Muscle of arm (tissue), 12 donors: ENCODE data around the gene PROCA1. TPM values are rescaled to one million over a fixed set of nuclear protein-coding genes. Genes with fewer than 3 reads are reported as not detected.
"Not testable (repeated sequence)": the region's sequence is repeated elsewhere in the genome, so short reads cannot be mapped to it uniquely, and the experiment has no call there.

ENCODE experiments used
- DNase-seq: peaks from one replicate; pipeline ENCODE4 v3.0.0-alpha.2; 2013
- polyA plus RNA-seq, 12 donors: library from polyadenylated mRNA; unstranded; fragments of 120-200 nt; gene quantifications; one replicate each; pipeline ENCODE4 v1.2.1, GENCODE V29; 2013; ENCODE audit not compliant: insufficient read length in 12 of 12

PROCA1 gene
- polyA plus RNA-seq, 12 donors, result 1.6 to 9.0 (median 2.5) TPM; not detected in 2

- DNase-seq, result peak; percentile 57
Observed at GRCh38 chr17:28744972-28745785, 33.5 kb upstream of the PROCA1 start.

DNA sequence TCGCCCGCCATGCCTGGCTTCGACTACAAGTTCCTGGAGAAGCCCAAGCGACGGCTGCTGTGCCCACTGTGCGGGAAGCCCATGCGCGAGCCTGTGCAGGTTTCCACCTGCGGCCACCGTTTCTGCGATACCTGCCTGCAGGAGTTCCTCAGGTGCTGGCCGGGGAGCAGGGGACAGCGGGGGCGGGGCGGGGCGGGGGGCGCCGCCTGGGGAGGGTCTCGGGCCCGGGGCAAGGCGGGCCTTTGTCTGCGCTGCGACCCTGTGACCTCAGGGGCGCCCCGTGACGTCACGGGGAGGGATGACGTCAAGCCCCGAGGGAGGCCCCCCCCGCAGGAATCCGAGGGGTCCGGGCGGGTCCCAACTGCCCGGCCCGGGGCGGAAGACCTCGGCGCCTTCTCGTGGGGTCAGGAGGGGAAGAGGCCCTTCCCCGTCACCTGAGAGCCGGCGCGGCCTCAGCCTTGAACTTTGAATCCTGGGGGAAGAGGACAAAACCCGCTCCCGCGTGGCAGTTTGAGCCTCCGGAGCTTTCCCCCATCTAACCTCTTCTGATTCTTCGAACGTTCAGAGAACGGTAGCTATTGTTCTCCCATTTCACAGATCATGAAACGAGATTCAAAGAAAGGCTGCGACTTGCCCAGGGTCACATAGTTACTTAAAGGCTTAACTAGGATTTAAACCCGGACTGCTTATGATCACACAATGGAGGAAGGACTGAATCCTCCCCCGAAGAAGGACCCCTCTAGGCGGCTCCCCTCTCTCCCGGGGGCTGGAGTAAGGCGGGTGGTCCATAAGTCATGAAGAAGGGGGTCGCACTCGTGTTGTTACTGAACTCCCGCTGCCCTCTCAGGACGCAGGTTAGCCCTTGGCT lies 32.6 kb upstream of the PROCA1 start:
- DNase-seq, result peak; percentile 65

- DNase-seq, result peak; percentile 86
Observed at GRCh38 chr17:28743243-28744103, 31.8 kb upstream of the PROCA1 start, which contains the start of gene TRAF4. TSS of gene TRAF4 (plus strand) at chr17:28744011. CDS start at chr17:28744113, 102 bp downstream.

GRCh38 chr17:28741358-28742349 lies 30.0 kb upstream of the PROCA1 start:
- DNase-seq, result no peak

DNA sequence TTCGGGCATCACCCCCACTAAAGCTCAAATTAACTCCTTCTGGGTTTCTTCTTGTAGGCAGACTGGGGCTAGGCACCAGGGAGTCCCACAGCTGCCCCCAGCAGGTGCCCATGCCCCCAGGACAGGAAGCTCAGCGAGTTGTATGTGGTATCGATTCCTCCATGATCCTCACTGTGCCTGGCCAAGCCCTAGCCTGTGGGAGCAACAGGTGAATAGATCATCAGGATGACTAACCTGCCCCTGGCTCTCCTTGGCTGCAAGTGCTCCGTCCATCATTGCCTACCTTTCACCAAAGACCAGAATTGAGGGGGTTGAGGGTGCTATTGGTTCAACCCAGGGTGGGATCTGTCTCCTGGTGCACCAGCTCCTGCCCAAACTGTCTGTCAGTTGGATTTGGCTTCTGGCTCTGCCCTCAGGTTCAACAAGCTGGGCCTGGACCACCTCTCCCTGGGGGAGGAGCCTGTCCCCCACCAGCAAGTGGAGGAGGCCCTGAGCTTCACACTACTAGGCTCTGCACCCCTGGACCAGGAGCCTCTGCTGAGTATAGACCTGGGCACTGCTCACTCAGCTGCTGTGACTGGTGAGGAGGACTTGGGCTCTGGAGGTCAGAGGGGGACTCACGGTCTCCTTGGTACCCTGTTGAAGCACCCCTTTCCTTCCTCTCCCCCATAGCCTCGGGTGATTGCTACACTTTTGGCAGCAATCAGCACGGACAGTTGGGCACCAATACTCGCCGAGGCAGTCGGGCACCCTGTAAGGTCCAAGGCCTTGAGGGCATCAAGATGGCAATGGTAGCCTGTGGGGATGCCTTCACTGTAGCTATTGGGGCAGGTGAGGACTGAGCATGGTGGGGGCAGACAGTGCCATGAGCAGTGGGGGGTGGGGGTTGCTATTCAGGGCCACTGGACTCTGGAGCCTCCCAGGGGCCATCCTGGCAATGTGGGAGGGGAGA lies 29.0 kb upstream of the PROCA1 start:
- no peak for DNase-seq

GRCh38 chr17:28738680-28739384 lies 27.1 kb upstream of the PROCA1 start:
- no peak for DNase-seq

GRCh38 chr17:28737770-28738679 lies 26.3 kb upstream of the PROCA1 start:
- DNase-seq, result no peak

- DNase-seq, result no peak
Observed at GRCh38 chr17:28737316-28737715, 25.6 kb upstream of the PROCA1 start.

GRCh38 chr17:28735913-28736769 lies 24.5 kb upstream of the PROCA1 start:
- DNase-seq, result not testable (repeated sequence)

DNA sequence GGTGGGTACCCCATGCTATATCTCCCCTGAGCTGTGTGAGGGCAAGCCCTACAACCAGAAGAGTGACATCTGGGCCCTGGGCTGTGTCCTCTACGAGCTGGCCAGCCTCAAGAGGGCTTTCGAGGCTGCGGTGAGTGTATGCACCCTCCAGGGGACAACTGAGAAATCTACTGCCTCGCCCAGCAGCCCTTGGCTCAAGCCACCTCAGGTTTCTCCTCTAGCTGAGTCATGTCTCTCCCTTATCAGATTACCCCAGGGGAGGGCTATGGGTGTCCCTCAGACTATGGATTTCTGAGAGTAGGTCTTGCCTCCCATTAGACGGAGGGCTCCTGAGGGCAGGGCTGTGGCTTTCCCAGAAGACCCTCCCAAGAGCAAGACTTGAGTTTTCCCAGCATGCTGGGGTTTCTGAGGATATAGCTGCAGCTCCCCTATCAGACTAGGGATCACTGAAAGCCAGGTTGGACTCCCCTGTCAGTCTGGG lies 23.6 kb upstream of the PROCA1 start:
- no peak for DNase-seq

- DNase-seq, result no peak
Observed at GRCh38 chr17:28734712-28735241, 23.1 kb upstream of the PROCA1 start.

GRCh38 chr17:28733346-28733745 lies 21.7 kb upstream of the PROCA1 start:
- DNase-seq, result no peak

- DNase-seq, result no peak
Observed at GRCh38 chr17:28729950-28730330, 18.3 kb upstream of the PROCA1 start.

DNA sequence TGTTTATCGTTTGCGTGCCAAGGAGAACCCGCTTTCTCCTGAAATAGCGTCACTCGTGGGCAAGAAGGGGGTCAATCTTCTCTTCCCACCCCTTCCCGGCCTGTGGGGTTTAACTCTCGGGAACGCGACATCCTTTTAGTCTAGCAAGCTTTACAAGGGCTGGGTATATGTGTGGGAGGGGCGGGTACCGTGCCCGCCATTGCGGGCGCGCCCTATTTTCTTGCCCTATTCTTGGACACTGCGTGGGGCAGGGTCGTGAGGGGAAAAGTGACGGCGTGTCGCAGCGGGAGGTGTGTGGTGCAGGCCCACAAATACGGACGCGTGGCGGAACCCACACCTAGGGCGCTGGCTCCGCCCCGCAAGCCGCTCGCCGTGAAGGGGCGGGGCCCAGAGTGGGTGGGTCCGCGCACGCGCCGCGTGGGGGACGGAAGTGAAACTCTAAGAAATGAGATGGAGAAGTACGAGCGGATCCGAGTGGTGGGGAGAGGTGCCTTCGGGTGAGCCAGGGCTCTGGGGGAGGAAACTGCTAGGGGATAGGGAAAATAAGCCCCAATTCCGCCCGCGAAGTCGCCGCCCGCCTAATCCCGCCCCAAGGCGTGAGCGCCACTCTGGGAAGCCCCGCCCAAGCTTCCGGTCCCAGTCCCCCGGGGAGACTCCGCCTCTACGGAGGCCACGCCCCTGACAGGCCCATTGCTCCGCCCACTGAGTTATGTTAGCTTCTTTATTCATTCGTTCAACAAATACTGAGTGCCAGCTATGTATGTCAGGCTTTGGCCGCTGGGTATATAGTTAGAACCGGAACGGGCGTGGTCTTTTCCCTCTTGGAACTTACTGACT lies 16.9 kb upstream of the PROCA1 start, which contains the start of gene NEK8:
NEK8 (plus strand) TSS at position 425 of the 837 bp plus-strand sequence; CDS start at position 451, 26 bp downstream.
- DNase-seq, result peak; percentile 95
